Measurements from ENCODE around the gene SLC12A3.

SLC12A3 gene

DNA sequence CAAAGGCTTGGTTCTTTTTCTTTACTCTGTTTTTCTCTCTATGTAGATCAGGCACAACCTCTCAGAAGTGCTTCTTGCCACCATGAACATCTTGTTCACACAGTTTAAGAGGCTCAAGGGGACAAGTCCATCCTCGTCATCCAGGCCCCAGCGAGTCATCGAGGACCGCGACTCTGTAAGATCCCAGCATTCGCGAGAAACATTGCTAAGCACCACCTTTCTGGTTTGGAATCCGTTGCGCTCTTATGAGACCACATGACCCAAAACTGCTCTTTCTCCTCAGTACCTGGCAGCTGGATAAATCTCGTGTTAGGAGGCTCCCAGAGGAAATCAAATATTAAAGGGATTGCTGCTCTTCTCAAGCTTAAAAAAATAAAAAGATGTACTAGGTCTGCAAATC, 23.3 kb upstream of the SLC12A3 start:
- Histone ChIP-seq H2AFZ (ENCODE audit: low read depth, low read length) (no peak overlapping the region), H3K9me3 (ENCODE audit: insufficient read depth, low read length, severe bottlenecking) (no peaks in the 10 kb centered on the region), H3K4me3 (ENCODE audit: low read depth in 1 of 2, low read length in 2 of 2) (no peak overlapping the region), H3K36me3 (ENCODE audit: insufficient read depth, low read length) (peaks cover 86% of the 10 kb centered on the region), H3K27ac (ENCODE audit: low read length) (no peak overlapping the region), H3K9ac (ENCODE audit: low read depth, low read length) (no peak overlapping the region), H3K79me2 (ENCODE audit: insufficient read depth, low read length) (no peaks in the 10 kb centered on the region), H3K4me2 (ENCODE audit: insufficient read depth, low read length) (no peak overlapping the region), H3K4me1 (ENCODE audit: insufficient read depth, low read length) (no peaks in the 10 kb centered on the region), H3K27me3 (ENCODE audit: insufficient read depth, low read length, poor library complexity) (no peaks in the 10 kb centered on the region), H4K20me1 (ENCODE audit: insufficient read depth, low read length) (no peaks in the 10 kb centered on the region)
- ATAC-seq (ENCODE audit: insufficient read depth, low read depth) (no peak), DNase-seq (no peak)
- no peak for TF ChIP-seq EZH2 (IDR thresholded peaks at IDR 0.05; ENCODE audit: borderline replicate concordance, low read depth, low read length, severe bottlenecking)
- TF ChIP-seq, protein P1, sequence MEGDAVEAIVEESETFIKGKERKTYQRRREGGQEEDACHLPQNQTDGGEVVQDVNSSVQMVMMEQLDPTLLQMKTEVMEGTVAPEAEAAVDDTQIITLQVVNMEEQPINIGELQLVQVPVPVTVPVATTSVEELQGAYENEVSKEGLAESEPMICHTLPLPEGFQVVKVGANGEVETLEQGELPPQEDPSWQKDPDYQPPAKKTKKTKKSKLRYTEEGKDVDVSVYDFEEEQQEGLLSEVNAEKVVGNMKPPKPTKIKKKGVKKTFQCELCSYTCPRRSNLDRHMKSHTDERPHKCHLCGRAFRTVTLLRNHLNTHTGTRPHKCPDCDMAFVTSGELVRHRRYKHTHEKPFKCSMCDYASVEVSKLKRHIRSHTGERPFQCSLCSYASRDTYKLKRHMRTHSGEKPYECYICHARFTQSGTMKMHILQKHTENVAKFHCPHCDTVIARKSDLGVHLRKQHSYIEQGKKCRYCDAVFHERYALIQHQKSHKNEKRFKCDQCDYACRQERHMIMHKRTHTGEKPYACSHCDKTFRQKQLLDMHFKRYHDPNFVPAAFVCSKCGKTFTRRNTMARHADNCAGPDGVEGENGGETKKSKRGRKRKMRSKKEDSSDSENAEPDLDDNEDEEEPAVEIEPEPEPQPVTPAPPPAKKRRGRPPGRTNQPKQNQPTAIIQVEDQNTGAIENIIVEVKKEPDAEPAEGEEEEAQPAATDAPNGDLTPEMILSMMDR (IDR thresholded peaks at IDR 0.05; ENCODE audit: borderline replicate concordance, extremely low read depth, low read length, poor library complexity, severe bottlenecking): no peak

DNA sequence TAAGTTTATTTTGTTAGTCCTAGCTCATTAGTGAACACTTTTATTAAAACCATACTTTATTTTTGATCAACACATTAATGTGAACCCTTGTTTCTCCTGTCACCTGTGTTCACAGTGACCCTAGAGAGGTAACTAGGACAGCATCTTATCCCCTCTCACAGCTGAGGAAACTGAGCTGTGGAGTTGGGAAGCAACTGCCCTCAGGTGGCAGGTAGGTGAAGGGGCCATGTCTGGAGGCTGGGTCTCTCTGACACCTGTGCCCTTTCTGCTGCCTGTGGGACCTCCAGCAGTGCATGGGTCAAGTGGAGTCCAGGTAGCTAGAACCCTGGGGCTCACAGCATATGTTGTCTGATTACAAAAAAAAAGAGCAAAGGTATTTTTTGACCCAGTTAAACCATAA, 22.9 kb upstream of the SLC12A3 start:
- no peak overlapping the region for H3K4me3 ChIP-seq (ENCODE audit: low read depth in 1 of 2, low read length in 2 of 2)

DNA sequence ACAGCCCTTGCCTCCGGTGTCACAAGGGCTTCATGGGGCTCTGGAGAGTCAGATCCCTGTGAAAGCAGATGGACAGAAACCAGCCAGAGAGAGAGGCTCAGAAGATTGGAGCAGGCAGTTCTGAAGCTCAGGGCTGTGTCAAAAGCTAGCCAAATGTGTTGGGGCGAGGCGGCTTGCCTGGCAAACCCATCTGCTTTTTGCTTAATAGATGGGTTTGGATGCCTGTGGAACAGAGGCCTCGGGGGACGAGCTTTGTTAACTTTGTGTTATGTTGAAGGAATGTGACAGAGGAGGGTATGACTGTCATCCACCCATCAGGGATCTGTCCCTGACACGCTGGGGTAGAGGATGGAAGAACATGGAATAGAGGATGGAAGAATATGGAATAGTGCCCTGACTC, 21.0 kb upstream of the SLC12A3 start:
- no peak for DNase-seq
- no peak overlapping the region for H3K4me3 ChIP-seq (ENCODE audit: low read depth in 1 of 2, low read length in 2 of 2)
- H3K27me3 ChIP-seq (ENCODE audit: insufficient read depth, low read length, poor library complexity): no peaks in the 10 kb centered on the region
- no peak for ATAC-seq (ENCODE audit: insufficient read depth, low read depth)
- no peak overlapping the region for H3K4me2 ChIP-seq (ENCODE audit: insufficient read depth, low read length)
- no peak overlapping the region for H3K9ac ChIP-seq (ENCODE audit: low read depth, low read length)
- no peaks in the 10 kb centered on the region for H3K79me2 ChIP-seq (ENCODE audit: insufficient read depth, low read length)
- H3K4me1 ChIP-seq (ENCODE audit: insufficient read depth, low read length): peaks cover 9% of the 10 kb centered on the region
- no peak for TF ChIP-seq EZH2 (IDR thresholded peaks at IDR 0.05; ENCODE audit: borderline replicate concordance, low read depth, low read length, severe bottlenecking)
- TF ChIP-seq, protein P1 (IDR thresholded peaks at IDR 0.05; ENCODE audit: borderline replicate concordance, extremely low read depth, low read length, poor library complexity, severe bottlenecking): no peak
- H3K36me3 ChIP-seq (ENCODE audit: insufficient read depth, low read length): peaks cover 63% of the 10 kb centered on the region
- no peak overlapping the region for H3K27ac ChIP-seq (ENCODE audit: low read length)
- no peak overlapping the region for H2AFZ ChIP-seq (ENCODE audit: low read depth, low read length)
- H4K20me1 ChIP-seq (ENCODE audit: insufficient read depth, low read length): no peaks in the 10 kb centered on the region
- no peaks in the 10 kb centered on the region for H3K9me3 ChIP-seq (ENCODE audit: insufficient read depth, low read length, severe bottlenecking)

More for the DNA sequence above, 22.9 kb upstream of the SLC12A3 start:
- DNase-seq: no peak
- TF ChIP-seq EZH2 (IDR thresholded peaks at IDR 0.05; ENCODE audit: borderline replicate concordance, low read depth, low read length, severe bottlenecking): no peak
- H2AFZ ChIP-seq (ENCODE audit: low read depth, low read length): no peak overlapping the region
- no peaks in the 10 kb centered on the region for H3K9me3 ChIP-seq (ENCODE audit: insufficient read depth, low read length, severe bottlenecking)
- no peak overlapping the region for H3K4me2 ChIP-seq (ENCODE audit: insufficient read depth, low read length)
- peaks cover 82% of the 10 kb centered on the region for H3K36me3 ChIP-seq (ENCODE audit: insufficient read depth, low read length)
- H3K79me2 ChIP-seq (ENCODE audit: insufficient read depth, low read length): no peaks in the 10 kb centered on the region
- ATAC-seq (ENCODE audit: insufficient read depth, low read depth): no peak
- H4K20me1 ChIP-seq (ENCODE audit: insufficient read depth, low read length): no peaks in the 10 kb centered on the region
- H3K4me1 ChIP-seq (ENCODE audit: insufficient read depth, low read length): no peaks in the 10 kb centered on the region
- no peak overlapping the region for H3K9ac ChIP-seq (ENCODE audit: low read depth, low read length)
- H3K27ac ChIP-seq (ENCODE audit: low read length): no peak overlapping the region
- H3K27me3 ChIP-seq (ENCODE audit: insufficient read depth, low read length, poor library complexity): no peaks in the 10 kb centered on the region

DNA sequence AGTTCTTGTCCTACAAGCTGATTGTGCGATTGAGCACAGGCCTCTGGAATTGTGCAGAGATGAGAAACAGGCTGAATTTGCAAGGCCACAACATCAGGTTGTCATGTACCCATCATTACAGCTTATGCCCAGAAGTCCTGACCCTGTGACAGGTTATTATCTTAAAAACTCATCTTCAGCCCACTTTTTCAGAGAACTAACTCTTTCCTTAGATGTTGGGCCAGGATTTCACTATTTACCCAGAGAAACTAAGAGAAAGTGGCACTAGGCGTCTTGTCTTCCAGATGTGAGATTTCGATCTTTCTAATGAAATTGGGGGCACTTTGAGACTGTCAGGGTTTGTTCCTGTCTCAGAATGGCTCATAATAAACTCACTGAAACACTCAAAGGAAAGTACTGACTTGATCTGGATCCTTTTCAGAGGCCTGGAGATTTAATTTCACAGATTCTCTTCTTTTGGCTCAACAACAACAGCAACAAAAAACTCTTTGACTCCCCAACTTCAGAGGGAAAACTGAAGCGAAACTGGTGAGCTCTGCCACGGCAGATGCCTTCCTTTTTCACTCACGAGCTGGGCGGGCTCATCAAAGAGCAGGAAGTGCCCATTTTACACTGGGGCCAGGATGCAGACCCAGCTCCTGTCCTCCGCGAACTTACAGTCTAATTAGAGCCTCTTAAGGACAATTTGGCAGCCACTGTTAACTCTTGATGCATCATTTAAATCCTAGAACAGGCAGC, 17.7 kb upstream of the SLC12A3 start:
- no peak overlapping the region for H3K4me3 ChIP-seq (ENCODE audit: low read depth in 1 of 2, low read length in 2 of 2)
- TF ChIP-seq, protein P1 (IDR thresholded peaks at IDR 0.05; ENCODE audit: borderline replicate concordance, extremely low read depth, low read length, poor library complexity, severe bottlenecking): no peak
- no peak for TF ChIP-seq EZH2 (IDR thresholded peaks at IDR 0.05; ENCODE audit: borderline replicate concordance, low read depth, low read length, severe bottlenecking)
- H3K27ac ChIP-seq (ENCODE audit: low read length): 0 out of 2 replicates have a peak overlapping the region, but pooled peaks have one; percentile 5
- no peaks in the 10 kb centered on the region for H3K9me3 ChIP-seq (ENCODE audit: insufficient read depth, low read length, severe bottlenecking)
- H3K79me2 ChIP-seq (ENCODE audit: insufficient read depth, low read length): no peaks in the 10 kb centered on the region
- H3K9ac ChIP-seq (ENCODE audit: low read depth, low read length): no peak overlapping the region
- H3K4me2 ChIP-seq (ENCODE audit: insufficient read depth, low read length): no peak overlapping the region
- H2AFZ ChIP-seq (ENCODE audit: low read depth, low read length): no peak overlapping the region
- DNase-seq (peak; percentile 41), ATAC-seq (ENCODE audit: insufficient read depth, low read depth) (peak; percentile 53; the same call in 1 of the 3 replicates)
- H3K4me1 ChIP-seq (ENCODE audit: insufficient read depth, low read length): peaks cover 9% of the 10 kb centered on the region
- no peaks in the 10 kb centered on the region for H4K20me1 ChIP-seq (ENCODE audit: insufficient read depth, low read length)
- H3K27me3 ChIP-seq (ENCODE audit: insufficient read depth, low read length, poor library complexity): no peaks in the 10 kb centered on the region
- H3K36me3 ChIP-seq (ENCODE audit: insufficient read depth, low read length): peaks cover 35% of the 10 kb centered on the region
